SK-N-SH (cell line): ENCODE measurements around the gene LST1. TPM values are rescaled to one million over a fixed set of nuclear protein-coding genes. Genes with fewer than 3 reads are reported as not detected.

Experiments
- CTCF ChIA-PET: fragments of 300-600, 350-600 bp; formaldehyde crosslinking; extraction: SDS; loops from one replicate; lab custom pipeline; 2021; lab: Yijun Ruan, JAX
- POLR2A ChIA-PET: fragments of 350-600 bp; sonication (Branson Sonifier 250); formaldehyde crosslinking; extraction: SDS; loops from one replicate; lab custom pipeline; 2020; ENCODE audit warnings: antibody characterized with exemption, inconsistent platforms; lab: Yijun Ruan, JAX
- DNase-seq: peaks from one replicate; pipeline ENCODE4 v3.0.0; 2012
- H2AFZ ChIP-seq: fragments of 200-600 bp; sonication (generic); 2 replicates; pipeline ENCODE4 v1.8.1; 2016; ENCODE audit warnings: antibody characterized with exemption, mild to moderate bottlenecking, low read depth
- H3F3A ChIP-seq: fragments of 200-600 bp; sonication (generic); replicated peaks from 2 replicates; pipeline ENCODE3; 2016; ENCODE audit warnings: antibody characterized with exemption, mild to moderate bottlenecking; ENCODE audit not compliant: insufficient read depth
- H3K27ac ChIP-seq, 2 experiments: fragments of 200-500 bp in 1 of 2; fragments of 200-600 bp in 1 of 2; sonication (Bioruptor generic) in 1 of 2; sonication (generic), shearing (Covaris generic) in 1 of 2; 2 replicates each; pipeline versions ENCODE4 v1.5.1 to v1.6.1; 2014 to 2016; ENCODE audit warnings: low read depth in 2 of 2, inconsistent platforms in 1 of 2, low read length in 1 of 2, mild to moderate bottlenecking in 1 of 2, mixed read lengths in 1 of 2
- H3K27me3 ChIP-seq: fragments of 200-600 bp; sonication (generic), shearing (Covaris generic); 2 replicates; pipeline ENCODE4 v1.6.1; 2016; ENCODE audit warnings: mixed run types; ENCODE audit not compliant: insufficient read depth
- H3K36me3 ChIP-seq, 2 experiments: fragments of 200-500 bp in 1 of 2; fragments of 200-600 bp in 1 of 2; sonication (Bioruptor generic) in 1 of 2; sonication (generic) in 1 of 2; replicated peaks in 1 of 2; 2 replicates each; pipeline versions ENCODE3 to v1.5.1; 2014 to 2016; ENCODE audit warnings: low read length in 1 of 2, mild to moderate bottlenecking in 1 of 2; ENCODE audit not compliant: insufficient read depth in 2 of 2, control insufficient read depth in 1 of 2
- H3K4me1 ChIP-seq, 2 experiments: fragments of 200-500 bp in 1 of 2; fragments of 200-600 bp in 1 of 2; sonication (Bioruptor generic) in 1 of 2; sonication (generic), shearing (Covaris generic) in 1 of 2; 2 replicates each; pipeline versions ENCODE4 v1.5.1 to v1.6.1; 2014 to 2016; ENCODE audit warnings: low read depth in 1 of 2, low read length in 1 of 2, mixed run types in 1 of 2; ENCODE audit not compliant: insufficient read depth in 2 of 2, control insufficient read depth in 1 of 2
- H3K4me2 ChIP-seq: fragments of 200-600 bp; sonication (generic), shearing (Covaris generic); 2 replicates; pipeline ENCODE4 v1.6.1; 2017; ENCODE audit warnings: mixed run types
- H3K4me3 ChIP-seq, 2 experiments: fragments of 200-500 bp in 1 of 2; fragments of 200-600 bp in 1 of 2; sonication (Bioruptor generic) in 1 of 2; sonication (generic), shearing (Covaris generic) in 1 of 2; 2 replicates each; pipeline versions ENCODE4 v1.5.1 to v1.8.1; 2014 to 2016; ENCODE audit warnings: low read depth in 2 of 2, inconsistent platforms in 1 of 2, low read length in 1 of 2, mild to moderate bottlenecking in 1 of 2, mixed read lengths in 1 of 2, moderate library complexity in 1 of 2
- H3K79me2 ChIP-seq: fragments of 200-600 bp; sonication (generic); 2 replicates; pipeline ENCODE4 v1.8.1; 2017; ENCODE audit warnings: mild to moderate bottlenecking; ENCODE audit not compliant: insufficient read depth
- H3K9ac ChIP-seq: fragments of 200-600 bp; sonication (generic); 2 replicates; pipeline ENCODE4 v1.6.1; 2017; ENCODE audit warnings: mixed run types
- H3K9me2 ChIP-seq: fragments of 200-600 bp; sonication (generic); 2 replicates; pipeline ENCODE4 v1.6.1; 2017; ENCODE audit warnings: mixed run types
- H3K9me3 ChIP-seq: fragments of 200-600 bp; sonication (generic); 2 replicates; pipeline ENCODE4 v1.6.1; 2017; ENCODE audit warnings: mixed run types, mild to moderate bottlenecking, moderate library complexity
- H4K20me1 ChIP-seq: fragments of 200-600 bp; sonication (generic); 2 replicates; pipeline ENCODE4 v1.6.1; 2017; ENCODE audit warnings: mild to moderate bottlenecking, mixed run types; ENCODE audit not compliant: insufficient read depth
- CHD2 ChIP-seq: fragments of 150-350 bp; IDR thresholded peaks from 2 replicates; pipeline ENCODE4 v1.6.1; 2018; ENCODE audit warnings: low read length; ENCODE audit not compliant: partially characterized antibody
- EZH2phosphoT487 ChIP-seq: fragments of 200-600 bp; sonication (generic); IDR thresholded peaks from 2 replicates; pipeline ENCODE4 v1.6.1; 2017; ENCODE audit warnings: low read depth, mixed run types, mild to moderate bottlenecking, antibody characterized with exemption, moderate library complexity, borderline replicate concordance
- FOSL2 ChIP-seq: IDR thresholded peaks from 2 replicates; pipeline ENCODE4 v1.4.0; 2012; ENCODE audit warnings: low read depth, mild to moderate bottlenecking, moderate library complexity, borderline replicate concordance
- FOXM1 ChIP-seq: IDR thresholded peaks from 2 replicates; pipeline ENCODE4 v1.4.0; 2012; ENCODE audit warnings: low read depth, mild to moderate bottlenecking
- GATA2 ChIP-seq: sonication (generic); formaldehyde crosslinking; IDR thresholded peaks from 2 replicates; pipeline ENCODE4 v1.5.0; 2020; ENCODE audit warnings: mild to moderate bottlenecking, missing genetic modification reagents
- IRF3 ChIP-seq: fragments of 150-350 bp; IDR thresholded peaks from 2 replicates; pipeline ENCODE4 v1.6.1; 2016; ENCODE audit warnings: mild to moderate bottlenecking, low read depth, low read length
- MAX ChIP-seq: IDR thresholded peaks from 2 replicates; pipeline ENCODE4 v1.4.0; 2012; ENCODE audit warnings: low read depth
- MEF2A ChIP-seq: IDR thresholded peaks from 2 replicates; pipeline ENCODE4 v1.4.0; 2012; ENCODE audit warnings: low read depth, borderline replicate concordance
- MXI1 ChIP-seq: IDR thresholded peaks from 2 replicates; pipeline ENCODE4 v1.6.1; 2012; ENCODE audit warnings: mild to moderate bottlenecking, low read depth, low read length, improper control_type of control experiment
- NFIC ChIP-seq: IDR thresholded peaks from 2 replicates; pipeline ENCODE4 v1.4.0; 2012; ENCODE audit warnings: borderline replicate concordance
- NRF1 ChIP-seq: IDR thresholded peaks from 2 replicates; pipeline ENCODE4 v1.6.1; 2012; ENCODE audit warnings: low read depth, mild to moderate bottlenecking, low read length
- RAD21 ChIP-seq: IDR thresholded peaks from 2 replicates; pipeline ENCODE4 v1.6.1; 2012; ENCODE audit warnings: mild to moderate bottlenecking, low read length
- SIN3A ChIP-seq: IDR thresholded peaks from 2 replicates; pipeline ENCODE4 v1.6.1; 2012; ENCODE audit warnings: low read depth, mild to moderate bottlenecking, low read length, moderate library complexity, borderline replicate concordance
- SMC3 ChIP-seq: IDR thresholded peaks from 2 replicates; pipeline ENCODE4 v1.6.1; 2012; ENCODE audit warnings: low read depth, low read length, improper control_type of control experiment
- TAF1 ChIP-seq: IDR thresholded peaks from 2 replicates; pipeline ENCODE4 v1.6.1; 2012; ENCODE audit warnings: low read depth, mild to moderate bottlenecking, low read length, moderate library complexity, borderline replicate concordance
- TEAD4 ChIP-seq: IDR thresholded peaks from 2 replicates; pipeline ENCODE4 v1.4.0; 2012; ENCODE audit warnings: mild to moderate bottlenecking, borderline replicate concordance; ENCODE audit not compliant: insufficient read depth
- WGBS: methylation state at CpG from one replicate; pipeline ENCODE4 v1.1.6; 2017; ENCODE audit warnings: low lambda C conversion rate; 5-methylcytosine and 5-hydroxymethylcytosine counted together
- polyA plus RNA-seq, 3 experiments: library from polyadenylated mRNA; depleted of rRNA; stranded (reverse); fragments of >200 nt; gene quantifications; 2 replicates each; pipeline ENCODE4 v1.2.3, GENCODE V29; 2012
- TF ChIP-seq, protein P1 (sequence below): IDR thresholded peaks from 2 replicates; pipeline ENCODE4 v1.6.1; 2012; ENCODE audit warnings: mild to moderate bottlenecking, low read depth, low read length, moderate library complexity

Gene LST1
- polyA plus RNA-seq, 1 of the 3 experiments (the other 2 are of a cell fraction) = not detected

DNA sequence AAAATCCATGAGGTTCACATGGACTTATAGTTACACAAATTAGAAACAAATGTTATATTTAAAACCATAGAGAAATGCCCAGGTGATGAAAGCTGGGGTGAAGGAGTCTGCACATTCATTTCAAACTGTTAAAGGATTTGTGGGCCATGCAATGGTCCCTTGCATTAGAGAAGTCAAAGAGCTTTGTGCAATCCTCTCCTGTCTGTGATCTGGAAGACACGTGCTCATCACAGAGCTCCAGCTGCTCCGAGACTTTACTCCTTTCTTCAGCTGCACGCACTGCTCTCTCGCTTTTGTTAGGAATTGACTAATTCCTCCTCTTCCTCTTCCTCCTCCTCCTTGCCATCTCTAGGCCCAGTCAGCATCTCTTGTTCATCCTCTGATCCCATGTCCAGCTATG, 24.9 kb downstream of the LST1 start:
- no peak overlapping the region for H3K9ac ChIP-seq
- no peak overlapping the region for H3K4me3 ChIP-seq
- H3F3A ChIP-seq = no peaks in the 10 kb centered on the region
- H3K36me3 ChIP-seq = no peaks in the 10 kb centered on the region
- H2AFZ ChIP-seq = no peak overlapping the region; the same call in 1 of the 2 replicates
- ChIA-PET POLR2A (interaction anchor here (1.2 kb wide), 1 partner anchor 9 kb away, joined by 5 read pairs; no protein-coding TSS in a partner anchor), CTCF (interaction anchor here (0.6 to 3.7 kb wide), 6 partner anchors 13 to 196 kb away, joined by 3 to 29 read pairs (median 3); partner anchors contain the start of genes ATP6V1G2, BAG6 and LSM2)
- H3K4me2 ChIP-seq = no peak overlapping the region
- H3K27ac ChIP-seq = no peak overlapping the region
- H3K79me2 ChIP-seq = no peaks in the 10 kb centered on the region
- no peaks in the 10 kb centered on the region; a peak in 1 of 4 replicates for H3K4me1 ChIP-seq
- no peaks in the 10 kb centered on the region for H4K20me1 ChIP-seq
- no peaks in the 10 kb centered on the region for H3K27me3 ChIP-seq
- 94% methylated on average over 4 of the region's 4 CpGs for WGBS
- H3K9me2 ChIP-seq = no peaks in the 10 kb centered on the region
- no peaks in the 10 kb centered on the region for H3K9me3 ChIP-seq
- no peak for TF ChIP-seq NRF1
- TF ChIP-seq SIN3A = no peak
- TF ChIP-seq, protein P1, sequence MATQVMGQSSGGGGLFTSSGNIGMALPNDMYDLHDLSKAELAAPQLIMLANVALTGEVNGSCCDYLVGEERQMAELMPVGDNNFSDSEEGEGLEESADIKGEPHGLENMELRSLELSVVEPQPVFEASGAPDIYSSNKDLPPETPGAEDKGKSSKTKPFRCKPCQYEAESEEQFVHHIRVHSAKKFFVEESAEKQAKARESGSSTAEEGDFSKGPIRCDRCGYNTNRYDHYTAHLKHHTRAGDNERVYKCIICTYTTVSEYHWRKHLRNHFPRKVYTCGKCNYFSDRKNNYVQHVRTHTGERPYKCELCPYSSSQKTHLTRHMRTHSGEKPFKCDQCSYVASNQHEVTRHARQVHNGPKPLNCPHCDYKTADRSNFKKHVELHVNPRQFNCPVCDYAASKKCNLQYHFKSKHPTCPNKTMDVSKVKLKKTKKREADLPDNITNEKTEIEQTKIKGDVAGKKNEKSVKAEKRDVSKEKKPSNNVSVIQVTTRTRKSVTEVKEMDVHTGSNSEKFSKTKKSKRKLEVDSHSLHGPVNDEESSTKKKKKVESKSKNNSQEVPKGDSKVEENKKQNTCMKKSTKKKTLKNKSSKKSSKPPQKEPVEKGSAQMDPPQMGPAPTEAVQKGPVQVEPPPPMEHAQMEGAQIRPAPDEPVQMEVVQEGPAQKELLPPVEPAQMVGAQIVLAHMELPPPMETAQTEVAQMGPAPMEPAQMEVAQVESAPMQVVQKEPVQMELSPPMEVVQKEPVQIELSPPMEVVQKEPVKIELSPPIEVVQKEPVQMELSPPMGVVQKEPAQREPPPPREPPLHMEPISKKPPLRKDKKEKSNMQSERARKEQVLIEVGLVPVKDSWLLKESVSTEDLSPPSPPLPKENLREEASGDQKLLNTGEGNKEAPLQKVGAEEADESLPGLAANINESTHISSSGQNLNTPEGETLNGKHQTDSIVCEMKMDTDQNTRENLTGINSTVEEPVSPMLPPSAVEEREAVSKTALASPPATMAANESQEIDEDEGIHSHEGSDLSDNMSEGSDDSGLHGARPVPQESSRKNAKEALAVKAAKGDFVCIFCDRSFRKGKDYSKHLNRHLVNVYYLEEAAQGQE = no peak
- no peak for TF ChIP-seq MAX
- TF ChIP-seq SMC3 = no peak
- TF ChIP-seq MXI1 = no peak
- TF ChIP-seq MEF2A = no peak
- TF ChIP-seq IRF3 = no peak
- TF ChIP-seq CHD2 = no peak
- TF ChIP-seq RAD21 = no peak
- no peak for TF ChIP-seq TAF1
- TF ChIP-seq NFIC = no peak
- no peak for TF ChIP-seq GATA2 (CRISPR knock-in tag)
- no peak for TF ChIP-seq EZH2phosphoT487
- TF ChIP-seq FOXM1 = no peak
- TF ChIP-seq TEAD4 = no peak
- TF ChIP-seq FOSL2 = no peak
- DNase-seq = no peak
